ENCODE data around the gene TPPP.

Gene TPPP

DNA sequence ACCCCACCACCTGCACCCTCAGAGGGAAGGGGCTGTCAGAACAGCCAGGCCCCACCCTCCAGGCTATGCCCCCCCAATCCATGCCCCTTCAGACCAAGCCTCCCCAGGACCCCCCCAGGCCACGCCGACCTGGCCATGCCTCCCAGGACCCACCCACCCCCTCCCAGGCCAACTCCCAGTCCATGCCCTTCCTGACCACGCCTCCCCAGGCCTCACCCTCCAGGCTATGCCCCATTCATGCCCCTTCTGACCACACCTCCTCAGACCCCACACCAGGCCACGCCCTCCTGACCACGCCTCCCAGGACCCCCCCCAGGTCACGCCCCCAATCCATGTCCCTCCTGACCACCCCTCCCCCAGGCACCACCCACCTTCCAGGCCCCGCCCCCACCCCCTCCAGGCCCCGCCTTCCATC, 27.6 kb downstream of the TPPP start:
- no peak for DNase-seq (ENCODE audit: low read depth)

DNA sequence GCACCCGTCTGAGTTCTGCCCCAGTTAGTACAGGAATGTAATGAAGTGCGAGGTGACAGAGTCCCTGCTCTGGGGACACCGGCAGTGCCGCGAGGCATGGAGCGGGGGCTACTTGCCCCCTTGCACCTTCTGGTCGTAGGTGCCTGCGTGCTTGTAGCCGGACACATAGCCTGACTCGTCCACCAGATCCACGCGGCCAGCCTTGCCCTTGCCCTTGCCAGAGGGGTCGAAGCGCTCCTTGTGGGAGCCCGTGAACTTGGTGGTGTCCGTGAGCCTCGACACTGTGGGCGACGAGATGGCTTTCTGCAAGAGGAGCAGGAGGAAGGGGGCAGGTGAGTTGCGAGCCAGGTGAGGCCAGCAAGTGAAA, 28.2 kb downstream of the TPPP start:
- no peak for DNase-seq (ENCODE audit: low read depth)

DNA sequence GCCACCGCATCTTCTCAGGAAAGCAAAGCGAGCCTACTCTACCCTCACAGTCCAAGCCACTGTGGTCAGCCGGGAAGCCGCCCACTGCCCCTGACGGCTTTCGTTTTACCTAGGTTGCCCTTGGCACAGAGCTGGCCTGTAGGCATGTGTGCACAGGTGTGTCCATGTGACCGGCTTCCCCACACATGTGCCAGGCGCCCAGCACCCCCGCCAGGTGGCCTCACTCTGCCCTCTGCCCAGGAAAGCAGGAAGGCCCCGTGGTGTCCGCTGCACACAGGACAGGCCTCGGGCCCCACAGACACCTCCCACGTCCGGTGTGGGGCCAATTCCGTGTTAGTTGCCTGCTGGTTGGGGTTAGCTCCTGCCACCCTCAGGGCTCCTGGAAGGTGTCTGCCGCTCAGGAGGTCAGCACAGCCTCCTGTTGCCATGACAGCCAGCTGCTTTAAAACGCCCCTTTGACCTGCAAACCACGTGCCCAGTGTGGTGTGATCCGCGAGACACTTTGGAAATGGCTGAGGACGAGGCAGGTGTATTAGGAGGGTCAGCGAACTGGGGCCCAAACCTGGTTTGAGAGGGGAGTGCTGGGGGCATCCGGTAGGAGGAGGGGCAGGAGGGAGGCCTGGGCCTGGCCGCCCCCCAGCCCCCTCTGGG, 28.7 kb downstream of the TPPP start:
- DNase-seq (ENCODE audit: low read depth) = no peak

DNA sequence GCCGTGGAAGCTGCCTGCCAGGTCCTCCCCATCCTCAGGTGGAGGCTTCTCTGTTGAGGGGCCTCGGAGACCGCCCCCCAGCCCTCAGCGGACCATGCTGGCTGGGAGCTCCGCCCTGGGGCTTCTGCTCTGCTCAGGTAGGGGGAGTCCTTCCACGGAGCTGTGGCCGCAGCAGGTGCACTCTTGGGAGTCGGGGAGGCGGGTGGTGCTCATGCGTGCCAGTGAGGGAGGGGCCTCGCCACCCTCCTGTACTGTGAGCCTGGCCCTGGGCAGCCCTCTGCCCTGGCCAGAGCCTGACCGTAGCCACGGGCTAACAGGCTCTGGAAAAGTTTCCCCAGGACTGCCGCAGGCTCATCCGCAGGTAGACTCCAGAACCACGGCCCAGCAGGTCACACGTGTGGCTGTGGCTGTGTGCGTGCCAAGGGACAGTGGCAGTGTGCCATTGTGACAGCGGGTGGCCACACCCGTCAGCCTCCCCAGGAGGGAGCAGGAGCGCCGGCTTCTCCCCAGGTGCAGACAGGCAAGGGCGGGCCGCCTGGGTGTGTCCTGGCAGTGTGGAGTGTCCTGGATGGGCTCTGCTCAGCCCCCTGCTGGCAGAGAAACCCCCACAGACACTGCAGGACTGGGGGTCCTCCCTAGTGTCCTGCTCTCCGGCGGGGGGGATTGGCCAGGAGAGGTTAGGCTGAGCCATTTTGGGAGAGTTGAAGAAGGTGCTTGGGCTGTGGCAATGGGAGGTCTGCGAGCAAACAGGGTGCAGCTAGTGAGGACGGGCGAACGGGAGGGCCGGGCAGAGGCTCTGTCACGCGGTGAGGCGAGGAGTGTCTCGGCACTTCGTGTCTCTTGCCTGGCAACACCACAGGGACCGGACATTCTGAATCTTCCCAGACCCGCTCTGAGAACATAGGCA, 29.5 kb downstream of the TPPP start:
- DNase-seq (ENCODE audit: low read depth) = no peak

DNA sequence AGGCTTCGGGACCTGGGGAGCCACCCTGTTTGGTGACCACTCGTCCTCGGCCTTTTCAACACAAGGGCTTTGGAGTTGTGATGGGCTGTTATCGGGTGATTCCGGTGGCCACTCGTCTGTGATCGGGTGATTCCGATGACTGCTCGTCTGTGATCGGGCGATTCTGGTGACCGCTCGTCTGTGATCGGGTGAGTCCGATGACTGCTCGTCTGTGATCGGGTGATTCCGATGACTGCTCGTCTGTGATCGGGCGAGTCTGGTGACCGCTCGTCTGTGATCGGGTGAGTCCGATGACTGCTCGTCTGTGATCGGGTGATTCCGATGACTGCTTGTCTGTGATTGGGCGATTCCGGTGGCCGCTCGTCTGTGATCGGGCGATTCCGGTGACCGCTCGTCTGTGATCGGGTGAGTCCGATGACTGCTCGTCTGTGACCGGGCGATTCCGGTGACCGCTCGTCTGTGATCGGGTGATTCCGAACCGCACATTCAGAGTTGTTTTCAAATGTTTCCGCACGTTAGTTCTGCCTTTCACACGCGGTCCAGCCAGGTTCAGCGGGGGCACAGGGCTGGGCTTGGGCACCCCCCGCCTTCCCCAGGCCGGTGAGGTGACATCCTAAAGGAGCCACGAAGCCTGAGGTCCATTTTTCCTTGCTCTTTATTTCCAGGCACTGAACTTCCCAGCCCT, 30.3 kb downstream of the TPPP start:
- DNase-seq (ENCODE audit: low read depth) = no peak

DNA sequence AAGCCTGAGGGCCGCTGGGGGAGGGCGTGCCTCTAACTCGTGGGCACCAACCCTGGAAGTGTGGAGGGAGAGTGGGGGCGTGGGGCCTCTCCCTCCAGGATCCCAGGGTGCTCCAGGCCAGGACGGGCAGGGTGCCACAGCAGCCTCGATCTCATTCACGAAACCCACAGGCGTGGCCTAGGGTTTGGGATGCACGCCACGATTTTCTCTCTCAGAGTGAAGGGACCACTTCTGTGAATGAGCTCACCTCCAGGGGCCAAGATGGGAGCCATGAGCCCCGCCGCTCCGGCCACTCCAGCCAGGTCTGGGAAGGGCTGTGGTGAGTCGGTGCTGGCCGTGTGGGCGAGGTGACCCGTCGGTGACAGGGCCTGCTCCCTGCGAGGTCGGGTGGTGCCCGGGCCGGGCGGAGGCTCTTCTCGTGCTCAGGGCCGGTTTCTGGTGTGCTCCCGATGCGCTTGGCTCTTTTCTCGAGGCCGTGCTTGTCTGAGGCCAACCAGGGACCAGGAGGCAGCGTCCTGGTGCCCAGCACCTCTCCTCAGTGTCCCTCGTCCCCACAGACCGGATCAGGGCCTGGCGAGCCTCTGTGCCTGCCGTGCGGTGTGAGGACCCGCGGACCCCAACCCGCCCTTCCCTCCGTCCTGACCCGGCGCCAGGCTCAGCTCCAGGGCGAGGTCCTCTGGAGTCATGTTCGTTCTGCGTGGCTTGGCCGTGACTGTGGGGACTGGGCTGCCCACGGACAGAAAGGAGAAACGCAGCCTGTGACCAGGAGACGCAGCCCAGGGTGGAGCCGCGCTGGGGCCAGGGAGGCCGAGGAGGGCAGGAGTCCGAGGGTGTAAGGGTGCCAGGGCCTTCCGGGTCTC, 31.0 kb downstream of the TPPP start:
- DNase-seq (ENCODE audit: low read depth) = no peak

DNA sequence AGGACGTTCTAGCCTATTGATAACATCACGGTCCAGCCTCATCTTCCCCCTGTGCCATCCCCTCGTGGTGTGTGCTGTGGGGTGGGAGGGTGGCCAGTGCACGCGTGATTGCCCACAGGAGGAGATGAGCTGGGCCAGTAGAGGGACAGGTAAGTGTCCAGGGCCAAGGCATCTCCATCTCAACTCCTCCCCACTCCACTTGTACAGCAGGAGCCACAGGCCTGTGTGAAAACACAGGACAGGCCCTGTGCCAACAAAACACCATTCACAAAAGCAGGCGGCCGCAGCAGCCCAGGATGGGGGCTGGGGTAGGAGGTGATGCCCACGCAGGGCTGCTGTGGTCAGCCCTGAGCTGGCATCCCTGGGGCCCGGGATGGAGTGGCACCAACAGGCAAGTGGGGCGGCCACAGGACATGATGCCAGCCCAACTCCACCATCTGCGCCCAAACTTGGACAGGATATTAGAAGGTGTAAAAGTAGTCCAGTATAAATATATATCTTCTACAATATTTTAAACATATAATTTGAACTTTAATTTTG, 32.6 kb downstream of the TPPP start:
- no peak for DNase-seq (ENCODE audit: low read depth)

DNA sequence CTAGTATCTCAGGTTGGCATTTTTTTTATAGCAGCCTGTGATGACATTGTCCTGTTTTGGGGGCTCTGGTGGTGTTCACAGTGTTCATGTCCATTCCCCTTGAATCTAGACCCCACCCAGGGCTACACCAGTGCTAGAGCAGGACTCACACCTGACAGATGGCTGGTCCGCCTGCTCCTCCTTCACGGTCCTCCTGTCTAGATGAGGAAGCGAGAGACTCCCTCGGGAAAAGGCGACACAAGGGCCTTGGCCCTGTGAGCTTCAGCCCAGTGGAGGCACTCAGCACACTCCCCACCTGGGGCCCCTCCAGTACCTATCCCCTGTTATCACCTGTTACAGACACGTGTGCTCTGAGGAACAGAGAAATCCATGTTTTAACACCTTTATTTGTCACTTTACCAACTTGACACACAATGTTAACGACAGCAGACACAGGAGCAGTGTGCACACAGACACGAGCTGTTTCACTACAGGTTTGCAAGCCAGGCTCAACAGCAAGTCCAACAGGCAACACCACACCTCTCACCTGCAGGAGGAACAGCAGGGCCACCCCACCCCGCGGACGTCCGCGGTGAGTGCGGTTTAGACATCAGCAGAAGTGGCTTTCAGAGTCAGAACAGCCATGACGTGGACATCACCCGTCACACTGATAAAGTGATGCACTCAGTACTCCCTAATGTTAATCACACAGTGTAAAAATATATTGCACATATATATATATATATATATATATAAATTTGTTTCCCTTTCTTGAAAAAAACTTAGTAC, 33.5 kb downstream of the TPPP start:
- DNase-seq (ENCODE audit: low read depth) = no peak

DNA sequence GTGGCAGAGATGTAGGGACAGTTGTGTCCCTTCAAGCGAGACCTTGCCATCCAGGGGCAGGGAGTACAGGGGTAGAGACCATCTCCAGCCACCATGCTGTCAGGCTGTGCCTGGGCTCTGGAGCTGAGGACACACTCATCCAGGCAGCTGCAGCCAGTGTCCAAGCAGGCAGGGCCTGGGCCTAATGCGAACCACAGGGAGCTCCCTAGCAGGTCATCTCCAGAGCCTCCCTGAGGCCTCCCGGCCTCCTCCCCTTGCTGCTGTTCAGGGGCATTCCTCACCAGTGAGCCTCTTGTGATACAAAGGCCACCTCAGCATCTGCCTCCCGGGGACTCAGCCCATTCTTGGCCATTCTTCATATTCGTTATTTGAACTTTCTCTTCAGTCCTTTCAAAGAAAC, 35.0 kb downstream of the TPPP start:
- DNase-seq (ENCODE audit: low read depth) = peak; percentile 66

DNA sequence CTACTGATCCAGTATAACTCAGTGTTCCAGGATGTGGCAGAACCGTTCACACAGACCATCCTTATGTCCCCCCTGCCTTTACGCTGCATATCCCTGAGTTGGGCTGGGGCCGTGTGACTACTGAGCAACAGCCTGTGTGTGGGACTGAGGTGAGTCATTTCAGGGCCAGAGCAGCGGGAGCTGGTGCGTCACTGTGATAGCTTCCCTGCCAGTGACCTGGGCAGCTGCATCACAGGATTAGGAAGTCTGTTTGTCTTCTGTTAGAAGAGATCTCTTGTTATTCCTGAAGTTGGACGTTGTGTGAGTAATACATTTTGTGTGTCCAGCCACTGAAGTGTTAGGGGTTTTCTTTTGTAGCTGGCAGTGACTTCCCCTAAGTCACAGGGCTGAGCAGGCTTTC, 35.6 kb downstream of the TPPP start:
- DNase-seq (ENCODE audit: low read depth) = peak; percentile 96

DNA sequence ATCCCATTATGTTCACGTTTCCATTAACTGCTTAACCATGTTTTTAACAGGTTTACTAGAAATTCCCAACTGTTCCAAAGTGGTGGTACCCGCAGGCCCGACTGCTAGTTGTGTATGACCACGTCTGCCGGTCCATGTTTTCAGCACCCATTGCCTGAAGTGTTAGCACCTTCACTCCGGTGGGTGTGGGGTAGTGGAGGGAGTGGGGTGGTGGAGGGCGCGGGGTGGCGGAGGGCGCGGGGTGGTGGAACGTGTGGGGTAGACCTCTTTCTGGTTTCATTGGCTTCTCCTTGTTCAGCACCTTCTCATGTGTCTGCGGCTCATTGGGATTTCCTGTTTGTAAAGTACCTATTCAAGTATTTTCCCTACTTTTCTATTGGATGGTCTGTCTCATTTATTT, 37.7 kb downstream of the TPPP start:
- DNase-seq (ENCODE audit: low read depth) = no peak

DNA sequence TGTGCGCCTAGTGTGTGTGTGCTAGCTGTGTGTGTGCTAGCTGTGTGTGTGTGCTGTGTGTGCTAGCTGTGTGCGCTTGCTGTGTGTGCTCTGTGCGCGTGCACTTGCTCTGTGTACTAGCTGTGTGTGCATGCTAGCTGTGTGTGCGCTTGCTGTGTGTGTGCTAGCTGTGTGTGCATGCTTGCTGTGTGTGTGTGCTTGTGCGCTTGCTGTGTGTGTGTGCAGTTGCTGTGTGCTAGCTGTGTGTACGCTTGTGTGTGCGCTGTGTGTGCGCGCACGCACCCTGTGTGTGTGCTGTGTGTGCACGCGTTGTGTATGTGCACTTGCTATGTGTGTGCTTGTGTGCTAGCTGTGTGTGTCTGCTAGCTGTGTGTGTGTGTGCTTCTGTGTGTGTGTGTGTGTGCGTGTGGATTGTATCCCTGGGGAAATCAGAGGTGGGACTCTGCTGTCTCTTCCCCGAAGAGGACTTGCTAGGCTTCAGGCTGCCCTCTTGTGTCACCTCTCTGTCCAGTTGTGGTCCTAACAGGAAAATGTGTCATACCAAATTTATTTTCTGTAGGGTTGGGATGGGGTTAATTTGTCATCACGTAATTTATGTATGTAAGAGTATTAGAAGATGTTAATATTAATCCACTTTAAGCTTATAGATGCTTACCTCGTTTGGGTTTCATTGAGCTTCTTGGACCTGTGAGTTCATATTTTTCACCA, 38.9 kb downstream of the TPPP start:
- DNase-seq (ENCODE audit: low read depth) = no peak

DNA sequence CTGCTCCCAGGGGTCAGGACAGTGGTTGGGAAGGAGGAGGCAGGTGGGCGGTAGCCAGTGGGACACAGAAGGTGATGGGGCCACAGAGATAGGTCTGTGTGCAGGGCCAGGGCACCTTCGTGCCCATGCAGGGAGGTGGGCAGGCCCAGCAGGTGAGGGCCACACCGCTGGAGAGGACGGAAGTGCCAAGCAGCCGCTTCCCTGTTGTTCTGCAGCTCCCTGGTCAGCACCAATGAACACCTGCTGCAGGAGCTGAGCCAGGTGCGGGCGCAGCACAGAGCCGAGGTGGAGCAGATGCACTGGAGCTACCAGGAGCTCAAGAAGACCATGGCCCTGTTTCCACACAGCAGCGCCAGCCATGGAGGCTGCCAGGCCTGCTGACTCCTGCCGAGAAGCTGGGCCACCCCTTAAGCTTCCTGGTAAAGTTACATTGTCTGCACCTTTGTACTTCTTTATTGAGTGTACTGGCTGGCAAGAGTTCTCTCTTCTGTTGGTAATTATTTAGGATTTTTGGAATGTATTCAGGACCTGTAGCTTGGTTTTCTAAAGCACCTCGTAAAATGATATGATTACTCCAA, 40.3 kb downstream of the TPPP start:
- no peak for DNase-seq (ENCODE audit: low read depth)

DNA sequence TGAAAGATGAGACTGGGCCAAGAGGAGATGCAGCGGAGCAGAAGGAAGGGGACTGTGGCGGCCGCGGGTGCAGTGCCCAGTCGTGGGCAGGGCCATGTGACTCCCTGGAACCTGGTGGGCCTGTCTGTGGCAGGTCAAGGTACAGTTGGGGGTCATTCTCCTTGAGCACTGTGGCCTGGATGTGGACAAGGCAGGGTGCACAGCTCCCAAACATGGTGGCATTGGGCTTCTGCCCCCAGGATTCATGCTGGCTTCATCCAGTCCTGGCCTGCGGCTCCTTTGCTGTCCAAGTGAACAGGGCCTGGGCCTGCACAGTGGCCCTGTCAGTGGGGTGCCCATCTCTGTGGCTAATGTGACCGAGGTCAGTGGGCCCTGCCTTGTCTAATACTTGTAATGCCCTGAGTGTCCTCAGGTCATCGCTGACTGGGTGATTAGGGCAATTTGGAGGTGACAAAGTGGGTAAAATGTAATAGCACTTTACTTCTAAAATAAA, 41.1 kb downstream of the TPPP start:
- no peak for DNase-seq (ENCODE audit: low read depth)

DNA sequence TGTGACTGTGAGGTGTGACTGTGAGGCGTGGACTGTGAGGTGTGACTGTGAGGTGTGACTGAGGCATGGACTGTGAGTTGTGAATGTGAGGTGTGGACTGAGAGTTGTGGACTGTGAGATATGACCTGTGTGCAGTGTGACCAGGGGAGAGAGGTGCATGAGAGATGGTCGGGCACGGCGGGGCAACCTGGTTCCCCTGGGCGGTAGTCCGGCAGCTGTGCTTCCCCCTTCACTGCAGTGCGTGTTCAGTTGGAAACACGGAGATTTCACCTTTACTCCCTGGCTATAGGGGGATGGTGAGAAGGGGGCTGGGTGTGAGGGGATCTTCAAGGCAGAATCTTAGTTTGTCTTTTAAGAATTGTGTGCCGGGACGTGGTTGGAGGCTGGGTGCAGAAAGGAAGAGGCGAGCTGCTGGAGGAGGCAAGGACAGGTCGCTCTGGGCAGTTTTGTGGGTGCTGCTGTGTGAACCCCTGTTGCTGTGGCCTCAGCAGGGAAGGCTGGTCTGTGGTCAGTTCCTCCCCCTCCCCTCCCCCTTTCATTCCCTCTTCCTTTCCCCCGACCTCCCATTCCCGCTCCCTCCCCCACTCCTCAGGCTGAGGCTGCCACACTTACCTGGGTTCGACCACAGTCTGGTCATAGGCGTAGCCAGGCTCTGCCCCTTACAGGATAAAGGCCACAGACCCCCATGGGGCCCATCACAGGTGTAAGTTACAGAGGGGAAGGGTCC, 41.7 kb downstream of the TPPP start:
- no peak for DNase-seq (ENCODE audit: low read depth)

DNA sequence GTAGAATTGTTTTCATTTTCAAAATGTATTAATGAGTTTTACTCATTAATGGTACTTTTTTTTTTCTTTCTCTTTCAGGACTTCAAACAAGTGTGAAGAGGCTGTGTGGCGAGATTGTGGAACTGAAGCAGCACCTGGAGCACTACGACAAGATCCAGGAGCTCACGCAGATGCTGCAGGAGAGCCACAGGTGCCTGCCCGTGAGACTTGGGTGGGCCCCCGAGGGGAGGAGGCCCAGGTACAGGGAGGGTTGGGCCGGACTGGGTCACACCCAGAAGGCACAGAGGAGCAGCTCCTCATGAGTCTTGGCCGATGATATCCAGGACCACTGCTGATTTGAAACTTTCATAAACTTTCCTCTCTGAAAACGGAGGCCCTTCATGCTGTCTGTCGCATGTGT, 45.4 kb downstream of the TPPP start:
- DNase-seq (ENCODE audit: low read depth) = no peak

DNA sequence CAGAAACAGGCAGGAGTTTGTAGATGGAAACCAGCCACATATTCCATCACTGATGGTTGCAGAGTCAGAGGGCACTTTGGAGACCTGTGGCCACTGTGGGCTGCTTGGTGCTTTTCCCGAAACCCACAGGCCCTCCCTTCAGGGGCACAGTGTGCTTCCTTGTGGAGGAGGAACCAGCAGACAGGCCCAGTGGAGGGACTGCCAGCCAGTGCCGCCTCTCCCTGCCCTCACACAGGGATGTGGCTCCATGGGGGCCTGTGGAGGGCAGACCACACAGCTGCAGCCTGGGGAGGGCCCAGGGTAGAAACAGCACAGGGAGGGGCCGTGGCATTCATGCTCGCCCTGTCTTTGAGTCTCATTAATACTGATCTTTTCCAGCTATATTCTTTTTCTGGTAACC, 45.8 kb downstream of the TPPP start:
- no peak for DNase-seq (ENCODE audit: low read depth)

DNA sequence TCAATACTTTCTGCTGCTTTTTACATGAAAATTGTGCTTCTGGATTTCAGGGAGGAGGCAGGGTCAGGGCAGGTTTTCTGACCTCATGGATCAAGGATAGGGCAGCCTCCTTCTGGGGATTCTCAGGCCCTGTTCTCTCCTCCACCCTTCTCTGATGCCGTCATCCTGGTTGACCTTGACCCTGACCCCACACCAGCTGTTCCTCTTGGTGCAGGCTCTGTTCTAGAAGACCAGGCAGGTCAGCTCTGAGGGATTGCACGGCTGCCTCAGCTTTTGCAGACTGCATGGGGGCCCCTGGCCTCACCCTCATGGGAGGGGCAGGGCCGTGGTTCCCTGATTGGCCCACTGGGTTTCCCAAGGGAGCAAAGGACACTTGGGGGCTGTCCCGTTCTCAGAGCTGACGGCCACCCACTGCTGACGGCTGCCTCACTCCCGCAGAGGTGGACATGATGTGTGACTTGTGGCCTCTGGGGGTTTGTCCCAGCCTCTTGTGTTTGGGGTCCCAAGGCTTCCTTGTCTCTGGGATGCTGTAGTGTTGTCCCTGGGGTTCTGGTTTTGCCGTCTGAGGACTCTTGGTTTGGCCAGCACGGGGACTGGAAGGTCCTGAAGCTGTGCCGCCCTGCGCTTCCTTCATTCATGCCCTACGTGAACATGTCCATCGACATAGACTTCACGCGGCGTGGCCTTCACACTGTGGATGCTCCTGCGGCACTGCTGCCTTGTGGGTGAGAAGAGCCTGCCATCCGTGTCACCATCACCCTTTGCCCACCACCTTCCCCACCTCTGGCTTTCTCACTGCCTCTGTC, 46.6 kb downstream of the TPPP start:
- DNase-seq (ENCODE audit: low read depth) = no peak
